GM12878 (cell line): Measurements from ENCODE around the gene EEFSEC.

Experiments used
- CHD4 ChIP-seq: fragments of 200-600 bp; sonication (generic); IDR thresholded peaks from 2 replicates; pipeline ENCODE4 v1.6.1; 2016; ENCODE audit warnings: mild to moderate bottlenecking
- CTCF ChIP-seq, 3 experiments: IDR thresholded peaks in 2 of 3; conservative IDR thresholded peaks in 1 of 3; 2 replicates each; pipeline ENCODE4 v1.5.1; 2011; ENCODE audit warnings: low read depth in 3 of 3, low read length in 3 of 3, mild to moderate bottlenecking in 3 of 3, control low read depth in 2 of 3, moderate library complexity in 2 of 3, inconsistent platforms in 1 of 3, mixed read lengths in 1 of 3; ENCODE audit not compliant: control insufficient read depth in 2 of 3, insufficient read depth in 1 of 3; ENCODE audit errors: extremely low read depth in 1 of 3
- EED ChIP-seq: sonication (generic); IDR thresholded peaks from 2 replicates; pipeline ENCODE4 v1.6.1; 2016; ENCODE audit warnings: antibody characterized with exemption, low read depth
- EP300 ChIP-seq, 2 experiments: fragments of 150-350 bp in 1 of 2; IDR thresholded peaks; 2 replicates each; pipeline ENCODE4 v1.6.1; 2011 to 2012; ENCODE audit warnings: low read depth in 2 of 2, low read length in 2 of 2, borderline replicate concordance in 1 of 2, improper control_type of control experiment in 1 of 2, inconsistent platforms in 1 of 2; ENCODE audit not compliant: control insufficient read depth in 1 of 2
- EZH2 ChIP-seq: IDR thresholded peaks from 2 replicates; pipeline ENCODE4 v1.6.1; 2012; ENCODE audit warnings: low read depth, mild to moderate bottlenecking, control low read depth, inconsistent platforms, low read length, borderline replicate concordance; ENCODE audit not compliant: control insufficient read depth
- PAX5 ChIP-seq: IDR thresholded peaks from 2 replicates; pipeline ENCODE4 v1.6.1; 2011; ENCODE audit warnings: low read depth, low read length, borderline replicate concordance
- PML ChIP-seq: IDR thresholded peaks from 2 replicates; pipeline ENCODE4 v1.6.1; 2012; ENCODE audit warnings: low read length, inconsistent platforms
- POLR2A ChIP-seq: IDR thresholded peaks from 2 replicates; pipeline ENCODE4 v1.6.1; 2011; ENCODE audit warnings: low read depth, mild to moderate bottlenecking, low read length
- RFX5 ChIP-seq: IDR thresholded peaks from 2 replicates; pipeline ENCODE4 v1.6.1; 2011; ENCODE audit warnings: low read depth, low read length, improper control_type of control experiment
- SMAD1 ChIP-seq: fragments of 450-650 bp; IDR thresholded peaks from 2 replicates; pipeline ENCODE4 v1.6.1; 2018; ENCODE audit warnings: mild to moderate bottlenecking, low read depth; ENCODE audit not compliant: partially characterized antibody
- SMC3 ChIP-seq: IDR thresholded peaks from 2 replicates; pipeline ENCODE4 v1.6.1; 2011; ENCODE audit warnings: low read length, improper control_type of control experiment, borderline replicate concordance

DNA sequence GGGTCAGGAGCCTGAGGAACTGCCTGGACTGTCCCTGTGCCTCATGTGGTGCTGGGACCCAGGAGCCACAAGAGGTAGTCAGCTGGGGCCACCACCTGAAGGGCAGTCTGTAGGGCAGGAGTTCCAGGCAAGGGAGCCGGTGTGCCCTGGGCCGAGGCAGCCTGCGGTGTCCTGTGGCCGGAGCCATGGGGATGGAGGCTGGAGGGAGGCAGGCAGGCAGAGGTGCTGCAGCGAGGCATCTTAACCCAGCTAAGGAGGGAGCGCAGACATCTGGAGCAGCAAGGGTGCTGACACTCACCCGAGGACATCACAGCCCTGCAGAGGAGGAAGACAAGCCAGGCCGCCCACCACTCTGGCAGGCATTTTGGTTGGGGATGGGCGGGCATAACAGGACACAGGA is 235.7 kb downstream of the EEFSEC start:
- TF ChIP-seq SMAD1: no peak
- no peak for TF ChIP-seq EP300 (IDR thresholded peaks at IDR 0.05; ENCODE audit: borderline replicate concordance in 1 of 2, control insufficient read depth in 1 of 2, low read depth in 2 of 2, low read length in 2 of 2)
- TF ChIP-seq POLR2A: no peak
- TF ChIP-seq RFX5: no peak
- TF ChIP-seq EZH2: no peak
- TF ChIP-seq CHD4: no peak
- TF ChIP-seq PML: no peak
- TF ChIP-seq SMC3: no peak
- no peak for TF ChIP-seq EED
- TF ChIP-seq CTCF (IDR thresholded peaks at IDR 0.05 in 2 of 3, conservative IDR thresholded peaks at IDR 0.05 in 1 of 3; ENCODE audit: control insufficient read depth in 2 of 3, extremely low read depth in 1 of 3, insufficient read depth in 1 of 3, low read depth in 3 of 3, low read length in 3 of 3): no peak
- TF ChIP-seq PAX5: no peak
